Ishikawa (cell line): ENCODE results near the gene CIB1.
A peak's percentile ranks its signal among the peaks of the same experiment; 100 is the strongest.

Experiments
- CEBPB ChIP-seq: IDR thresholded peaks from 2 replicates; pipeline ENCODE4 v1.6.1; 2012
- CREB1 ChIP-seq: IDR thresholded peaks from 2 replicates; pipeline ENCODE4 v1.6.1; 2012; ENCODE audit warnings: low read depth
- EGR1 ChIP-seq: IDR thresholded peaks from 2 replicates; pipeline ENCODE4 v1.6.1; 2012
- EP300 ChIP-seq: IDR thresholded peaks from 2 replicates; pipeline ENCODE4 v1.6.1; 2012; ENCODE audit warnings: borderline replicate concordance
- FOXM1 ChIP-seq: IDR thresholded peaks from 2 replicates; pipeline ENCODE4 v1.6.1; 2012; ENCODE audit warnings: low read depth, borderline replicate concordance
- NFIC ChIP-seq: IDR thresholded peaks from 2 replicates; pipeline ENCODE4 v1.6.1; 2012
- RAD21 ChIP-seq: IDR thresholded peaks from 2 replicates; pipeline ENCODE4 v1.6.1; 2012; ENCODE audit warnings: low read depth
- TAF1 ChIP-seq: IDR thresholded peaks from 2 replicates; pipeline ENCODE4 v1.6.1; 2012; ENCODE audit warnings: low read depth, mild to moderate bottlenecking
- TCF12 ChIP-seq: IDR thresholded peaks from 2 replicates; pipeline ENCODE4 v1.6.1; 2012; ENCODE audit warnings: low read depth
- TEAD4 ChIP-seq: IDR thresholded peaks from 2 replicates; pipeline ENCODE4 v1.6.1; 2012
- YY1 ChIP-seq: IDR thresholded peaks from 2 replicates; pipeline ENCODE4 v1.6.1; 2012; ENCODE audit warnings: low read depth
- ZBTB7A ChIP-seq: IDR thresholded peaks from 2 replicates; pipeline ENCODE4 v1.6.1; 2012; ENCODE audit warnings: low read depth
- TF ChIP-seq, protein P1 (sequence below): IDR thresholded peaks from 2 replicates; pipeline ENCODE4 v1.6.1; 2012
- TF ChIP-seq, protein P2 (sequence below): IDR thresholded peaks from 2 replicates; pipeline ENCODE4 v1.6.1; 2012; ENCODE audit warnings: low read depth, mild to moderate bottlenecking
- TF ChIP-seq, protein P3 (sequence below): IDR thresholded peaks from 2 replicates; pipeline ENCODE4 v1.6.1; 2012

The CIB1 gene

DNA sequence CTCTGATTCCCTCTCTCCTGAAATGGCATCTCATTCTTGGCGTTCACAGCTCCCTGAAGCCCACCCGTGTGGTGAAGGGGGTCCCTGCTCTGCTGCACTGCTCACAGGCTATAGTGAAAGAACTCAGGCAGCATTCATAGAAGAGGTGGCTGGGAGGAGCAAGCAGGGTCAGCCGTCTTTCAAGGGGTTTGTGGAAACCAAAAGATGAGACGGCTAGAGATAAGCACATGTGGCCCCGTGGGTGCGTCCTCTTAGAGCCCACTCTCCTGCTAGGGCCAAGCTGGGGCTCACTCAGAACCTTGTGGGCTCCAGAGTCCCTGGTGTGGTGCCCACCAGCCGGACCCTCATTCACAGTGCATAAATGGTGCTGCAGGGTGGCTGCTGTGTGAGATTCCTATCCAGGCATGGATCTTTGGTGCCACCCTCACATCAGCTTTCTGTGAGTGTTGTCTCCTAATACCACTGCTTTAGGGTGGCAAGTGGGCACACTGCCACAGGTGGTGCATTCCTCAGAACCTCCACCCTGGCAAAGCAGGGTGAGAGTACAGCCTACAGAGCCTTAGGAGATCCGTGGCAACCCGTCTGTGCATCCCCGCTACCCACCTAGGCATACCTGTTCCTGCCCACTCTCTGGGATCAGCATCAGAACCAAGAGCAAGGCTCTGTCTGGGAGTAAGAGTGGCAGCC, 43.8 kb downstream of the CIB1 start:
- no peak for TF ChIP-seq TEAD4
- no peak for TF ChIP-seq YY1
- TF ChIP-seq, protein P1, sequence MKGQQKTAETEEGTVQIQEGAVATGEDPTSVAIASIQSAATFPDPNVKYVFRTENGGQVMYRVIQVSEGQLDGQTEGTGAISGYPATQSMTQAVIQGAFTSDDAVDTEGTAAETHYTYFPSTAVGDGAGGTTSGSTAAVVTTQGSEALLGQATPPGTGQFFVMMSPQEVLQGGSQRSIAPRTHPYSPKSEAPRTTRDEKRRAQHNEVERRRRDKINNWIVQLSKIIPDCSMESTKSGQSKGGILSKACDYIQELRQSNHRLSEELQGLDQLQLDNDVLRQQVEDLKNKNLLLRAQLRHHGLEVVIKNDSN = no peak
- TF ChIP-seq EGR1 = no peak
- no peak for TF ChIP-seq RAD21
- TF ChIP-seq, protein P2, sequence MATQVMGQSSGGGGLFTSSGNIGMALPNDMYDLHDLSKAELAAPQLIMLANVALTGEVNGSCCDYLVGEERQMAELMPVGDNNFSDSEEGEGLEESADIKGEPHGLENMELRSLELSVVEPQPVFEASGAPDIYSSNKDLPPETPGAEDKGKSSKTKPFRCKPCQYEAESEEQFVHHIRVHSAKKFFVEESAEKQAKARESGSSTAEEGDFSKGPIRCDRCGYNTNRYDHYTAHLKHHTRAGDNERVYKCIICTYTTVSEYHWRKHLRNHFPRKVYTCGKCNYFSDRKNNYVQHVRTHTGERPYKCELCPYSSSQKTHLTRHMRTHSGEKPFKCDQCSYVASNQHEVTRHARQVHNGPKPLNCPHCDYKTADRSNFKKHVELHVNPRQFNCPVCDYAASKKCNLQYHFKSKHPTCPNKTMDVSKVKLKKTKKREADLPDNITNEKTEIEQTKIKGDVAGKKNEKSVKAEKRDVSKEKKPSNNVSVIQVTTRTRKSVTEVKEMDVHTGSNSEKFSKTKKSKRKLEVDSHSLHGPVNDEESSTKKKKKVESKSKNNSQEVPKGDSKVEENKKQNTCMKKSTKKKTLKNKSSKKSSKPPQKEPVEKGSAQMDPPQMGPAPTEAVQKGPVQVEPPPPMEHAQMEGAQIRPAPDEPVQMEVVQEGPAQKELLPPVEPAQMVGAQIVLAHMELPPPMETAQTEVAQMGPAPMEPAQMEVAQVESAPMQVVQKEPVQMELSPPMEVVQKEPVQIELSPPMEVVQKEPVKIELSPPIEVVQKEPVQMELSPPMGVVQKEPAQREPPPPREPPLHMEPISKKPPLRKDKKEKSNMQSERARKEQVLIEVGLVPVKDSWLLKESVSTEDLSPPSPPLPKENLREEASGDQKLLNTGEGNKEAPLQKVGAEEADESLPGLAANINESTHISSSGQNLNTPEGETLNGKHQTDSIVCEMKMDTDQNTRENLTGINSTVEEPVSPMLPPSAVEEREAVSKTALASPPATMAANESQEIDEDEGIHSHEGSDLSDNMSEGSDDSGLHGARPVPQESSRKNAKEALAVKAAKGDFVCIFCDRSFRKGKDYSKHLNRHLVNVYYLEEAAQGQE = no peak
- TF ChIP-seq ZBTB7A = 0 out of 2 replicates have a peak, but pooled peaks have one; percentile 35
- TF ChIP-seq TCF12 = no peak
- TF ChIP-seq EP300 = no peak

DNA sequence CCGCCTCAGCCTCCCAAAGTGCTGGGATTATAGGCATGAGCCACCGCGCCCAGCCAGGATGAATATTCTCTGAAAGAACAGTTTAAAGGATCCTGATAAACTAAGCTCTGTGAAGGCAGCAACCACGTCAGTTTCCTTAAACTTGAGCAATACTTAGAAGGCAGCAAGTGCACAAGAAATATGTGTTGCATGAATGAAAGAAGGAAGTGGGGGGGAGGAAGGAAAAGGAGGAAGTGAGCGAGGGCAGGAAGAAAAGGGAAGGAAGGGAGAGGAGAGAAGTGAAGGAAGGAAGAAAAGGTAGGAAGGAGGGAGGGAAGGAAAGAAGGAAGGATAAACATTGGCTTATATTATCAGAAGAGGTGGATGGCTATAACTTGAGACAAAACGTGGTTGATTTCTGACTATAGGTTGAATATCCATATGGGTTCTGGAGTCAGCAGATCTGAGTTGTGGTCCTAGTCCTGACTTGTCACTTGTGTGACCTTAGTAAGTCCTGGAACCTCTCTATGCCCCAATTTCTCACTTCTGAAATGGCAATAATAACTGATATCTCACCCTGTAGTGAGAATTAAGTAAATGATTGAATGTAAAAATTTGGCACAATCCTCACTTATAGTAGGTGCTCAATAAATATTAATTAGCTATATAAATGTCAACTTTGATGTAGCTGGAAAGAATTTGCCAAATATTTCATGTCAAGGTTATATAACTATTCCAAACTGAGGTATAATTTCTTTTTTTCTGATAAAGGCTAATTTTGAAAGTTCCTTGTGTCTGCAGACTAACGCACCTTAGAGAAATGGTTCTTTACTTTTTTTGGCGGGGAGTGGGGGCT, 44.6 kb downstream of the CIB1 start:
- TF ChIP-seq YY1 (no peak), CEBPB (no peak), CREB1 (no peak), EP300 (no peak), RAD21 (no peak), FOXM1 (no peak), EGR1 (no peak), ZBTB7A (no peak), TAF1 (no peak), TCF12 (no peak), TEAD4 (no peak)
- TF ChIP-seq, protein P3, sequence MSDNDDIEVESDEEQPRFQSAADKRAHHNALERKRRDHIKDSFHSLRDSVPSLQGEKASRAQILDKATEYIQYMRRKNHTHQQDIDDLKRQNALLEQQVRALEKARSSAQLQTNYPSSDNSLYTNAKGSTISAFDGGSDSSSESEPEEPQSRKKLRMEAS = no peak
- TF ChIP-seq, protein P2 = no peak
- TF ChIP-seq, protein P1 = no peak

DNA sequence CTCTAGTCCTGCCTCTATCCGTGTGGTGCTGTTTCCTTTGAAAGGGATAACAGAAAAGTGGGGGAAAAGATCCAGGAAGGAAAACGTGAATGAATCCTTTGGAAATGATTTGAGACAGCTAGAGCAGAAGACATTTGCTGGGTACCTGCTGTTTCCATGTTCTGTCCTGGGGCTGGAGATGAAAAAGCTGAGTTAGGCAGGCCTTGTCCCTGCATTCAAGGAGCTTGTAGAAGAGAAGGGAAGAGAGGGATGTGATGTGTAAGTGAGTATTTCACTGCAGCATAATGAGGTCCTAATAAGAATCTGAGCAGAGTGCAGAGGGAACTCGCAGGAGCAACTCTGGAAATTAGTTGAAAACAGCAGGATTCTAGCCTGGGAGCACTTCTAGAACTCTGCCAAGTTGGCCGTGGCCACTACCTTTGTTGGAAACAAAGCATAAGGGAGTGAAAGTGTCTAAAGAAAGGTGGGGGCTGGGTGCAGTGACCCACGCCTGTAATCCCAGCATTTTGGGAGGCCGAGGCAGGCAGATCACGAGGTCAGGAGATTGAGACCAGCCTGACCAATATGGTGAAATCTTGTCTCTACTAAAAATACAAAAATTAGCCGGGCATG, 46.4 kb downstream of the CIB1 start:
- TF ChIP-seq EP300 = no peak
- no peak for TF ChIP-seq ZBTB7A
- TF ChIP-seq, protein P1 = no peak
- no peak for TF ChIP-seq CEBPB
- no peak for TF ChIP-seq TAF1
- TF ChIP-seq, protein P3 = no peak
- TF ChIP-seq TEAD4 = no peak
- no peak for TF ChIP-seq TCF12
- no peak for TF ChIP-seq RAD21
- no peak for TF ChIP-seq NFIC
- TF ChIP-seq, protein P2 = no peak
- no peak for TF ChIP-seq CREB1
- TF ChIP-seq FOXM1 = no peak
- no peak for TF ChIP-seq YY1
- no peak for TF ChIP-seq EGR1
